CD4-positive, alpha-beta T cell treated with Interleukin-6 at 100 ng/mL for 8 hours (primary cell): Measurements from ENCODE around the gene BRD4.
"Not testable (repeated sequence)": the region's sequence is repeated elsewhere in the genome, so short reads cannot be mapped to it uniquely, and the experiment has no call there.

Experiments used
- DNase-seq: peaks from one replicate; pipeline ENCODE4 v3.0.0-alpha.2; 2020; ENCODE audit warnings: mixed read lengths, low spot score

Gene BRD4

GRCh38 chr19:15332311-15332996 lies at the start of gene BRD4:
TSS of gene BRD4 (minus strand) at chr19:15332539. CDS start at chr19:15273099, 59,440 bp downstream.
- DNase-seq: peak; percentile 61

DNA sequence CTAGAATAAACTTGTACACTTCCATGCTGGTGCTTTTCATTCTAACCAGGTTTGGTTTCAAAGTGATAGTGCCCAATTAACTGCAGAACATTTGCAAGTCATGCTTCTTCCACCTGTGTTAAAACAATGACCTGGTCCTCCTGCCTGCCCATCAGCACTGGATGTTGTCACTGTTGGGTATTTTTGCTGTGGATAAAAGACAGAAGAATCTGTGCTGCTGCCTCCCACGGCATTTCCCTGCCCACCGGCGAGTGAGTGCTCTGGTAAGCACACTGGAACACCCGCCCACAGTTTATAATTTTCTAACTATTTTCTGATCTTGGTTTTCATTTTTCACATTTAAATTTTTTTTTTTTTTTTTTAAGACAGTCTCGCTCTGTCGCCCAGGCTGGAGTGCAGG lies 49.5 kb upstream of the BRD4 start:
- no peak for DNase-seq

GRCh38 chr19:15381429-15381828 lies 49.1 kb upstream of the BRD4 start:
- DNase-seq: no peak

DNA sequence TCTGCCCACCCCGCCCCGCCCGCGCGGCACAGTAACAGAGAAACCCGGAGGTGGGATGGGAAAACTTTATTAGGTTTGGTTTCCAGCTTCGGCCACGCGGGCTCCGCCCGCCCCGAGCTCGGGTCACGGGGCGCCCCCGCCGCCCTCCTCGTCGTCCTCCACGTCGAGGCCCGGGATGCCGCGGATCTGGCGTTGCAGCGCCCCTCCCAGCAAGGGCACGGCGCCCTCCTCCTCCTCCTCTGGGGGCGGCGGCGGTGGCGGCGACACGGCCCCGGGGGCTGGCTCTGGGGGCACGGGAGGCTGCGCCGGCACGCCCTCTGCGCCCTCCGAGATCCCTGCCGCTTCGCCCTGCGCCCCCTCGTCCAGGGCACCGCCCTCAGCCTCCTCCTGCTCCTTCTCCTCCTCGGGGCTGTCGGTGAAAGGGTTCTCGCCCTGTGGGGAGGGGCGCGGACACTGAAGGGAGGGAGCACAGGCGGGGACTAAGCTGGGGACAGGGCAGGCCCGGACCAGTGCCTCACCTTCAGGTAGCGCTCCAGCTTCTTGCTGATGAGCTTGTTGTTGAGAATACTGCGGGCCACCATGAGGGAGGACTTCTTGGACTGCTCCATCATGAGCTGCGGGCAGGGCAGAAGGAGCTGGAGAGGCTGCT lies 47.8 kb upstream of the BRD4 start:
- DNase-seq: no peak

GRCh38 chr19:15379083-15379998 lies 47.0 kb upstream of the BRD4 start, which contains the start of gene AKAP8:
TSS of gene AKAP8 (minus strand) at chr19:15379787. CDS start at chr19:15379731, 56 bp downstream.
- DNase-seq: peak; percentile 99

GRCh38 chr19:15378534-15379082 lies 46.3 kb upstream of the BRD4 start:
- peak; percentile 45 for DNase-seq

- no peak for DNase-seq
Measured at GRCh38 chr19:15374796-15375440, 42.6 kb upstream of the BRD4 start.

DNA sequence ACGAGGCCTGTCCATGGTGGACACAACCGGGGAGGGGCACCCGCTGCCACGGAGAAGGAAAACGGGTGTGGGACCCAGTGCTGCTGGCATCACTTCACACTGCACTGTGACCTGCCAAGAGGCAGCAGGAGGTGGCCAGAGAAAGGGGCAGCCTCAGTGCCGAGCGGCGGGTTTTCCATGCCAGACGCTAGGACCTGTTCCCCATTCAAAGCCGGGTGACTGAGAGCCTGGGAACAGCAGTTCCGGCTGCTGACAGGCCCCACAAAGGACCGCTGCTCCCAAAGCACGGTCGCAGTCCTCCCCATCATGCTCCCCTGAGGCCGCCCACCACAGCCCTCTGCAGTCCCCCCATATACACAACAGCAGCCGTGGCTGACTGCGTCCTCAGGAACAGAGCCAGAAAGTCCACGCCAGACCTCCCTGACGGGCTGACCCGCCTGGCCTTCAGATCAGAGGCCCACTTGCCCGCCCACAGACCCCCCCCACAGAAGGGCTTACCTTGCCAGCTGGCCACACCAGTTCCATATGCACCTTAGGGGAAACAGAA lies 41.8 kb upstream of the BRD4 start:
- DNase-seq: no peak

DNA sequence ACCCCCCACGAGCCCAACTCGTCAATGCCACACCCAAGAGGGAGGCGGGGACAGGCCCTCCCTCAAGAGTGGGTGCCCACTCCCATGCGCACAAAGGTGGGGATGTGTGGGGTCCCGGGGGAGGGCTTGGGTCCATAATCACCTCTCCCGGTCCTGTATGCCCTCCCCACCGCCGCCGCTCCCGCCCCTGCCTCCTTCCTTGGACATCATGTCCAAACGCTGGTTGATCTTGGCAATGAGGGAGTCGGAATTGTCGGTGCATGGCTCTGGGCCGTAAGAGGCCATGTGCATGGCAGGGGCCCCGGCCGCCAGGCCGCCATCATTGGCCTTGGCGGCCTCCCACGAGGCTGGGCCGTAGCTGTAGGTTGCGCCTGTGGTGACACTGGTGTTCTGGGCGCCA lies 41.3 kb upstream of the BRD4 start:
- no peak for DNase-seq

DNA sequence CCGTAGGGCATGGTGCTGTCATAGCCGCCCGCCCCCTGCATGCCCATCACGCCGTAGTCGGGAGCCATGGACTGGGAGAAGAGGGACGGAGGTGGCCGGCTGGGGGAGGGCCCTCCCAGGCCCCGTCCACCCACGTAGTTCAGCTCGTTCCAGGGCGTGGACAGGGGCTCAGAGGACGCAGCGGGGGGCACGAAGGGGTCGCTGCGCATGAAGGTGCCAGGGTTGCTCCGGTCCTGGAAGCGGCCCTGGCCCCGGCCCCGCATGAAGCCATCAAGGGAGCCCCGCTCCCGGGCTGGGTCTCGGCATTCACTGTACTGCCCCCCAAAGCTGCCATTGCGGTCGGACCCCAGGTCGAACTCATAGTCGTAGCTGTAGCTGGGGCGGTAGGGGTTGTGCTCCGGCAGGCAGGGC lies 40.6 kb upstream of the BRD4 start:
- DNase-seq: no peak

DNA sequence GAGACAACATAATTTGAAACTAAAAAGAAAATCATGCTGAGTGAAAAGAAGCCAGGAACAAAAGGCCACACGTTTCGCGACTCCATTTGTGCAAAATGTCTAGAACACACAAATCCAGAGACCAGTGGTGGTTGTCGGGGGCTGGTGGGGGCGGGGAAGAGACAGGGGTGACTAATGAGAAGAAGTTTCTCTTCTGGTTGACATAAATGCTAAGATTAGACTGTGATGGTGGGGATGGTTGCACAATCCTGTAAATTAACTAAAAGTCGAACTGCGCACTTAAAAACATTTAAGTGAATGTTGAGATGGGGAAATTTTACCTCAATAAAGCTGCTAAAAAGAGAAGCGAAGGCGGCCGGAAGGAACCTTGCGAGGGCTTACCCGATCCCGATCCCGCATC lies 40.1 kb upstream of the BRD4 start:
- no peak for DNase-seq

DNA sequence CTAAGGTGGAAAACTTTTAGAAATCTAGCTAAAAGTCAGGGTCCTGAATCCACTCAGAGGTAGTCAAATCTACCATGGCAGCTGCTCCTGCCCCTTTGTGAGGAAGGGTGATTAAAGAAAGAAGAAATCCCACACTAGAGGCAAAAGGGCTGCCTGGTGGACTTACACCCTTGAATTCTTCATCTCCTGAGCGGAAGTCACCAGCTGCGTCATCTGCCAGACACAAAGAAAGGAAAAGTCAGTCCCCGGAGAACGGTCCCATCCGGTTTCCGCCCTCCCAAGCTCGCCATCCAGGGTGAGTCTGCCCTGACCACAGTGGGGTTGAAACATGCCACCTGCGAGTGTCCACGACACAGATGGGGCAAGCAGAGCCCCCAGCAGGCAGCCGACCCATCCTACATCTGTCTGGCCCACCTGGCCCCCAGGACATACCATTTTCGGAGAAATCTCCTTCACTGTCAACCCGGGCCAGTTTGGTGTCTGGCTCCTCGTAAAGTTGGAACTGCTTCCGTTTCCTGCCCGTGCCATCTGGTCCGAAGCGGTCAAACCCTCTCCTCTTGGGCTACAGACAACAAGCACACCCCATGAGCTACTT lies 39.5 kb upstream of the BRD4 start:
- DNase-seq: no peak

DNA sequence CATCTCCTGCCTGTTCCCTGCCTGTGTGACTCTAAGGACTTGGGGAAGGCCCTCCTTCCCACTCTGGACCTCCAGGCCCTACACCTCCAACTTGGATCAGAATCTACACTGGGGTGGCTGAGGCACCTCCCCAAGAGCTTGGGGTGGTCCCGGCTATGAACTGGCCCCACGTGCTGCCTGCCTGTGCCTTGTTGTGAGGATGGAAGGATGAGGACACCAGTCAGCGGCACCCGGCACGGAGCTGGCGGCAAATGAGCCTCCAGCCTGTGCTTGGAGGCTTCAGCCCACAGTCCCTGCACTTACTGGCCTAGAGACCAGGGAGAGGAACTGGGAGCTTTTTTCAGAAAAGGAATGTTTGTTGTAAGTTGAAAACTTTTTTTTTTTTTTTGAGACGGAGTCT lies 38.8 kb upstream of the BRD4 start:
- DNase-seq: no peak

DNA sequence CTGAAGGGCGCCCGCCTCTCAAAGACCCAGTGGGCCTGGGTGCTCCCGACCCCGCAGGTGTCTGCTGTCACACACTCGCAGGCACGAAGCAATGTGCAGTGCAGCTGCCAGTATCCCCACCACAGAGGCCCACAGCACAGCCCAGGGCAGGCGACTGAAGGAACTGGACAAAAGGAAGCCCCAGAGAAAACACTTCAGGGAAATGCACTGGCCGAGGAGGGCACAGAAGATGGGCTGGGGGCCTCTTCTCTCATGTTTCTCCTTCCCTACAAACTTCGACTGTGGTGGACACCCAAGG lies 37.2 kb upstream of the BRD4 start:
- DNase-seq: no peak

DNA sequence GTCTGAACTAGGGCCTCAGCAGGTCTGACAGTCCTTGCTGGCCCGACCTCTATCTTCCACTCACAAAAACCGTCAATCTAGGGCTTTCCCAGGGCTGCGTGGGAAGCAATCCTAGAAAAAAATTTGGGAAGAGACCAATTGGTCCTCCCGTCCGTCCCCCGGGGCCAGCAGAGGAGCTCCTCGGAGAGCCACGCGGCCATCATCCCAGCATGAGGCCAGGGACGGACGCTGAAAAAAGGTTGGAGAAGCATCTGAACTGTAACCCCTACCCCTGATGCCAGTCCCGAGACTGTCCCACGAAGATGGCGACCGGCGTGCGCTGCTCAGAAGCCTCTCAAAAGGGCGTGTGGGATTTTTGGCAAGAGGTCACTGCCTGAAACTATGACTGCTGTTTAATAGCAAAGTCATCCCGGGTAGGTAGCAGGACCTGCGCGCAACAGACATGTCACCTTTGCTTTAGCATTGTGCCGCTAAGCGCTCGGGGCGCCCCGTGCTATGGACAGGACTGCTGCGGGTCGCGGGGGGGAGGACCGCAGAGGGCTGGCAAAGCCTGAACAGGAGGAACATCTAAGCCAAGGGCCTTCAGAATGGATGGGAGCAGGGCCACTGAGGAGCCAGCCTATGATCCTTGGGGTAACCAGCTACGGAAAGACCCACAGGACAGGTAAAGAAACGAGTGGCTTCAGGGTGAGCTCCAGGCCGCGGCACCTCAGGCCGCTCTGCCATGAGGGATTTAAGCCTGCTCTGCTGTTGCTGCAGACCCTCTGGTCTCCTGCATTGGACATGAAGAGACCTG lies 36.7 kb upstream of the BRD4 start:
- DNase-seq: no peak

DNA sequence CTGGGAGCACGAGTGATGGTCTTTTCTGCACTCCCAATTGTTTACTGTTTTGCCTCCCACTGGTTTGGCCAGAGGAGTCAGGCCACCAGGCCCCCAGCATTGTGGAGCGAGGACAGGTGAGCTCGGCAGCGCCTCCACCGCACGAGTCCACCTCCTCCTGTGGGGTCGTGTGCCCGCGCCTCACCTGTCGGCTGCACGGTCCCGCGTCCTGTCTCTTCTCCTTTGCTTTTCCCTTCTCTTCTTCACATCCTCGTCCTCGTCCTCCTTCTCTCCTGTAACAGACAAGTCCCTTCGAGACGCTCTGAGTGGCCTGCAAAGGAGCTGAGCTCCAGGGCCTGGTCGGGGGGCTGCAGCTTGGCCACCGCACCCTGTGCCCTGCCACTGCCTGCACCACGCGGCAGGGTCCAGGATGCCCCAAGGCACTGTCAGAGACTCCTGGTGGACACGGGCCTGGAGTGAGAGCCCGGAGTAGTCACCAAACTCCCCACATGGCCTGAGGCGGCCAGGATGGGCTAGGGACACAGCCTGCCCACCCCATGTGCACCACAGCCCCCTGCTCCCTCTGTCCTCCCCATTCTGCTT lies 35.8 kb upstream of the BRD4 start:
- no peak for DNase-seq

GRCh38 chr19:15367439-15367838 lies 35.1 kb upstream of the BRD4 start:
- DNase-seq: no peak

- DNase-seq: no peak
Measured at GRCh38 chr19:15365264-15365663, 32.9 kb upstream of the BRD4 start.

GRCh38 chr19:15363791-15364190 lies 31.5 kb upstream of the BRD4 start:
- not testable (repeated sequence) for DNase-seq

DNA sequence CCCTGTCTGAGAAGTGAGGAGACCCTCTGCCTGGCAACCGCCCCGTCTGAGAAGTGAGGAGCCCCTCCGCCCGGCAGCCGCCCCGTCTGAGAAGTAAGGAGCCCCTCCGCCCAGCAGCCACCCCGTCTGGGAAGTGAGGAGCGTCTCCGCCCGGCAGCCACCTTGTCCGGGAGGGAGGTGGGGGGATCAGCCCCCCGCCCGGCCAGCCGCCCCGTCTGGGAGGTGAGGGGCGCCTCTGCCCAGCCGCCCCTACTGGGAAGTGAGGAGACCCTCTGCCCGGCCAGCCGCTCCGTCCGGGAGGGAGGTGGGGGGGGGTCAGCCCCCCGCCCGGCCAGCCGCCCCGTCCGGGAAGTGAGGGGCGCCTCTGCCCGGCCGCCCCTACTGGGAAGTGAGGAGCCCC lies 30.7 kb upstream of the BRD4 start:
- not testable (repeated sequence) for DNase-seq
